GM12878 (cell line): ENCODE measurements around the gene DAZAP1. TPM values are rescaled to one million over a fixed set of nuclear protein-coding genes. Genes with fewer than 3 reads are reported as not detected.

Experiments used
- EGR1 ChIP-seq, 2 experiments: IDR thresholded peaks; 1 replicate in 1 of 2; 2 replicates in 1 of 2; pipeline ENCODE4 v1.6.1; 2011 to 2012; ENCODE audit warnings: low read depth in 2 of 2, low read length in 2 of 2, borderline replicate concordance in 1 of 2, mild to moderate bottlenecking in 1 of 2, moderate library complexity in 1 of 2
- ELK1 ChIP-seq: IDR thresholded peaks from 2 replicates; pipeline ENCODE4 v1.6.1; 2012; ENCODE audit warnings: low read depth, low read length, improper control_type of control experiment
- IKZF2 ChIP-seq, 2 experiments: fragments of 450-650 bp; IDR thresholded peaks; 2 replicates each; pipeline ENCODE4 v1.6.1; 2017; ENCODE audit warnings: mild to moderate bottlenecking in 2 of 2, moderate library complexity in 2 of 2
- MYC ChIP-seq: IDR thresholded peaks from 2 replicates; pipeline ENCODE4 v1.6.1; 2011; ENCODE audit warnings: mild to moderate bottlenecking, low read length, moderate library complexity, inconsistent platforms; ENCODE audit not compliant: insufficient read depth, insufficient replicate concordance, insufficient read length, severe bottlenecking
- NR2F1 ChIP-seq: fragments of 450-650 bp; conservative IDR thresholded peaks from 2 replicates; pipeline ENCODE4 v1.6.1; 2017; ENCODE audit warnings: mild to moderate bottlenecking
- POLR2AphosphoS2 ChIP-seq: IDR thresholded peaks from 2 replicates; pipeline ENCODE4 v1.6.1; 2011; ENCODE audit warnings: low read depth, mild to moderate bottlenecking, low read length, improper control_type of control experiment, moderate library complexity
- REST ChIP-seq: IDR thresholded peaks from 2 replicates; pipeline ENCODE4 v1.6.1; 2012; ENCODE audit warnings: mild to moderate bottlenecking, low read depth, low read length
- ZBTB4 ChIP-seq: fragments of 450-650 bp; formaldehyde crosslinking; IDR thresholded peaks from 2 replicates; pipeline ENCODE4 v1.4.0; 2022; ENCODE audit warnings: mild to moderate bottlenecking, moderate library complexity
- ZBTB40 ChIP-seq: fragments of 450-650 bp; IDR thresholded peaks from 2 replicates; pipeline ENCODE4 v1.6.1; 2016; ENCODE audit warnings: mild to moderate bottlenecking, moderate library complexity, borderline replicate concordance
- ZNF592 ChIP-seq: fragments of 450-650 bp; IDR thresholded peaks from 2 replicates; pipeline ENCODE4 v1.6.1; 2017; ENCODE audit warnings: mild to moderate bottlenecking, moderate library complexity
- polyA plus RNA-seq, 11 experiments: library from polyadenylated mRNA; depleted of rRNA in 4 of 11; unstranded in 6 of 11; stranded (reverse) in 5 of 11; fragments of >200 nt; fragmentation: Nextera tagmentation in 4 of 11; fragmentation: Illumina TruSeq in 1 of 11; extraction: Ambion mirVana in 4 of 11; extraction: Trizol in 1 of 11; gene quantifications; 1 replicate in 1 of 11; 2 replicates in 10 of 11; pipeline versions ENCODE4 v1.2.1 to v1.2.3, GENCODE V29; 2011 to 2016; ENCODE audit warnings: inconsistent platforms in 2 of 11, missing spikeins in 2 of 11, low read depth in 1 of 11
- total RNA-seq, 4 experiments: library from RNA; depleted of rRNA in 3 of 4; stranded (reverse); fragments of >200 nt in 3 of 4; fragmentation: Illumina TruSeq in 1 of 4; extraction: Trizol in 1 of 4; gene quantifications; 2 replicates each; pipeline versions ENCODE4 v1.2.1 to v1.2.3, GENCODE V29; 2013 to 2021

The DAZAP1 gene
- total and polyA plus RNA-seq, 10 of the 15 experiments (the other 5 are each of a cell fraction or from before 2014, with no cell fraction given), result 9.9 to 240 (median 92.3) TPM

- peak; percentile 56; the same call in 1 of the 2 replicates for TF ChIP-seq ELK1
- TF ChIP-seq MYC, result no peak
- TF ChIP-seq IKZF2 (IDR thresholded peaks at IDR 0.05), result no peak
- TF ChIP-seq ZBTB4, result no peak
- peak; percentile 55 for TF ChIP-seq NR2F1
- peak; percentile 65; the same call in 1 of the 2 replicates for TF ChIP-seq ZNF592
- no peak for TF ChIP-seq ZBTB40
- no peak for TF ChIP-seq POLR2AphosphoS2
- TF ChIP-seq REST, result 0 out of 2 replicates have a peak, but pooled peaks have one; percentile 27
- TF ChIP-seq EGR1 (IDR thresholded peaks at IDR 0.05; ENCODE audit: borderline replicate concordance in 1 of 2, low read depth in 2 of 2, low read length in 2 of 2), result peak; percentile 26 to 99
Observed at GRCh38 chr19:1445185-1445931, 38.0 kb downstream of the DAZAP1 start (continued).
